DND-41 (cell line): ENCODE measurements around the gene SOD1.

Experiments
- CTCF ChIP-seq: IDR thresholded peaks from 2 replicates; pipeline ENCODE4 v1.5.1; 2012; ENCODE audit warnings: borderline replicate concordance, low read length, moderate library complexity, mild to moderate bottlenecking; ENCODE audit not compliant: poor library complexity, severe bottlenecking; ENCODE audit errors: extremely low read depth
- EZH2 ChIP-seq: IDR thresholded peaks from 3 replicates; pipeline ENCODE4 v1.6.1; 2012; ENCODE audit warnings: borderline replicate concordance, low read depth, mild to moderate bottlenecking, moderate library complexity, low read length, inconsistent platforms; ENCODE audit not compliant: severe bottlenecking

GRCh38 chr21:31654340-31654739, 5.2 kb upstream of the SOD1 start:
- no peak for TF ChIP-seq CTCF
- TF ChIP-seq EZH2, result no peak
